Measurements from ENCODE around the gene C16orf92. TPM values are rescaled to one million over a fixed set of nuclear protein-coding genes. Genes with fewer than 3 reads are reported as not detected.

Gene C16orf92
- total and polyA plus RNA-seq, 2 of the 13 experiments (the other 11 are each of a cell fraction or from before 2014, with no cell fraction given), result not detected

DNA sequence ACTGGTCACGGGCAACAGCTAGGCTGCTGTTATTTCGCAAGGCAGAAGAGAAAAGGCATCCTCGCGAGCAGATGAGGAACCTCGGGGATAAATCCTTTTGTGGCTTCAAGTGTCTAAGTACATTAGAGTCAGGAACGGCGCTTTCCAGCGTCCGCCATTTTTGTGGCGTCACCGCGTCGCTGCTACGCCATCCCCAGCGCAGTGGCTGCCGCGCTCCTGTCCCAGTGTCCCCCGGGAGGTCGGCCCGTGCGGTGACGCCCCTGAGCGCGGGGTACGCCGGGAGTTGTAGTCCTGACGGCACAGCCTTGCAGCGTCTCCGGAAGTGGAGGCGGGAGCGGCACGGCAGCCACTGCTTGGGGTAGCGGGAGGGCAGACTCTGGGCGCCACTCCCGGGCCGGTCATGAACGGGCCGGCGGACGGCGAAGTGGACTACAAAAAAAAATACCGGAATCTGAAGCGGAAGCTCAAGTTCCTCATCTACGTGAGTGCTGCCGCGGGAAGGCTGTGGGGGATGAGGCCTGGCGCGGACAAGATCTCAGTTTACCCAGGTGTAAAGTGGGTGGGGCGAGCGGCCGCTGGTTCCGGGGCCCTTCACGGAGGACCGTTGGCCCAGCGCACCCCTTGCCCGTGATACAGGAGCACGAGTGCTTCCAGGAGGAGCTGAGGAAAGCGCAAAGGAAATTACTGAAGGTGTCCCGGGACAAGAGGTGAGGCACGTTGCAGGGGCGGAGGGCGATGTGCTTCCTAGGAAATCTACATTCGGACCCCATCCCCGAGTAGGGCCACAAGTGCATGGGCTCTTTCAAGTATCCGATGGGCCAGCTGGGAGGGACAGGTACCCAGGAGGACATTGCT, 26.9 kb upstream of the C16orf92 start, which contains the start of gene INO80E (continued):
- TF ChIP-seq, protein P1, sequence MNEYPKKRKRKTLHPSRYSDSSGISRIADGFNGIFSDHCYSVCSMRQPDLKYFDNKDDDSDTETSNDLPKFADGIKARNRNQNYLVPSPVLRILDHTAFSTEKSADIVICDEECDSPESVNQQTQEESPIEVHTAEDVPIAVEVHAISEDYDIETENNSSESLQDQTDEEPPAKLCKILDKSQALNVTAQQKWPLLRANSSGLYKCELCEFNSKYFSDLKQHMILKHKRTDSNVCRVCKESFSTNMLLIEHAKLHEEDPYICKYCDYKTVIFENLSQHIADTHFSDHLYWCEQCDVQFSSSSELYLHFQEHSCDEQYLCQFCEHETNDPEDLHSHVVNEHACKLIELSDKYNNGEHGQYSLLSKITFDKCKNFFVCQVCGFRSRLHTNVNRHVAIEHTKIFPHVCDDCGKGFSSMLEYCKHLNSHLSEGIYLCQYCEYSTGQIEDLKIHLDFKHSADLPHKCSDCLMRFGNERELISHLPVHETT (CRISPR knock-in tag; conservative IDR thresholded peaks at IDR 0.05), result peak; percentile 90
- TF ChIP-seq RBM39 (IDR thresholded peaks at IDR 0.05; ENCODE audit: low read depth, low read length, poor library complexity, severe bottlenecking) (peak; percentile 84), NFKB2 (CRISPR knock-in tag; IDR thresholded peaks at IDR 0.05; ENCODE audit: borderline replicate concordance) (peak; percentile 87), RFXAP (CRISPR knock-in tag; IDR thresholded peaks at IDR 0.05; ENCODE audit: borderline replicate concordance) (peak; percentile 91), ZNF430 (CRISPR knock-in tag; IDR thresholded peaks at IDR 0.05) (peak; percentile 94; the same call in 1 of the 2 replicates), NR2F2 (IDR thresholded peaks at IDR 0.05; ENCODE audit: borderline replicate concordance, low read depth) (peak; percentile 10; the same call in 1 of the 2 replicates), KDM4B (CRISPR knock-in tag; IDR thresholded peaks at IDR 0.05) (peak; percentile 61), JUND (CRISPR knock-in tag; IDR thresholded peaks at IDR 0.05) (peak; percentile 64), ZC3H4 (CRISPR knock-in tag; IDR thresholded peaks at IDR 0.05; ENCODE audit: borderline replicate concordance) (peak; percentile 9; the same call in 1 of the 2 replicates), PHF21A (CRISPR knock-in tag; IDR thresholded peaks at IDR 0.05) (peak; percentile 88), PCBP1 (IDR thresholded peaks at IDR 0.05; ENCODE audit: borderline replicate concordance, low read depth, low read length) (peak; percentile 79; the same call in 1 of the 2 replicates), KLF11 (CRISPR knock-in tag; IDR thresholded peaks at IDR 0.05) (peak; percentile 79), SALL1 (CRISPR knock-in tag; IDR thresholded peaks at IDR 0.05) (peak; percentile 68)
- TF ChIP-seq, protein P2, sequence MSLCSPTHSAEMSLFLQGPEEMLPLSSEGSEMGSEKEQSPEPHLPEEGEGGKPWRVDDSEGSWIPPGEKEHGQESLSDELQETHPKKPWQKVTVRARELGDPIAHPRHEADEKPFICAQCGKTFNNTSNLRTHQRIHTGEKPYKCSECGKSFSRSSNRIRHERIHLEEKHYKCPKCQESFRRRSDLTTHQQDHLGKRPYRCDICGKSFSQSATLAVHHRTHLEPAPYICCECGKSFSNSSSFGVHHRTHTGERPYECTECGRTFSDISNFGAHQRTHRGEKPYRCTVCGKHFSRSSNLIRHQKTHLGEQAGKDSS (CRISPR knock-in tag; IDR thresholded peaks at IDR 0.05; ENCODE audit: borderline replicate concordance, low read depth), result peak; percentile 63; the same call in 1 of the 2 replicates
- TF ChIP-seq, protein P3, sequence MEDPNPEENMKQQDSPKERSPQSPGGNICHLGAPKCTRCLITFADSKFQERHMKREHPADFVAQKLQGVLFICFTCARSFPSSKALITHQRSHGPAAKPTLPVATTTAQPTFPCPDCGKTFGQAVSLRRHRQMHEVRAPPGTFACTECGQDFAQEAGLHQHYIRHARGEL (CRISPR knock-in tag; IDR thresholded peaks at IDR 0.05), result peak; percentile 93
- TF ChIP-seq, protein P4, sequence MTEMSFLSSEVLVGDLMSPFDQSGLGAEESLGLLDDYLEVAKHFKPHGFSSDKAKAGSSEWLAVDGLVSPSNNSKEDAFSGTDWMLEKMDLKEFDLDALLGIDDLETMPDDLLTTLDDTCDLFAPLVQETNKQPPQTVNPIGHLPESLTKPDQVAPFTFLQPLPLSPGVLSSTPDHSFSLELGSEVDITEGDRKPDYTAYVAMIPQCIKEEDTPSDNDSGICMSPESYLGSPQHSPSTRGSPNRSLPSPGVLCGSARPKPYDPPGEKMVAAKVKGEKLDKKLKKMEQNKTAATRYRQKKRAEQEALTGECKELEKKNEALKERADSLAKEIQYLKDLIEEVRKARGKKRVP (CRISPR knock-in tag; IDR thresholded peaks at IDR 0.05), result peak in 1 of 2 experiments; percentile 81; a peak in 2 of 4 replicates
- TF ChIP-seq, protein P5, sequence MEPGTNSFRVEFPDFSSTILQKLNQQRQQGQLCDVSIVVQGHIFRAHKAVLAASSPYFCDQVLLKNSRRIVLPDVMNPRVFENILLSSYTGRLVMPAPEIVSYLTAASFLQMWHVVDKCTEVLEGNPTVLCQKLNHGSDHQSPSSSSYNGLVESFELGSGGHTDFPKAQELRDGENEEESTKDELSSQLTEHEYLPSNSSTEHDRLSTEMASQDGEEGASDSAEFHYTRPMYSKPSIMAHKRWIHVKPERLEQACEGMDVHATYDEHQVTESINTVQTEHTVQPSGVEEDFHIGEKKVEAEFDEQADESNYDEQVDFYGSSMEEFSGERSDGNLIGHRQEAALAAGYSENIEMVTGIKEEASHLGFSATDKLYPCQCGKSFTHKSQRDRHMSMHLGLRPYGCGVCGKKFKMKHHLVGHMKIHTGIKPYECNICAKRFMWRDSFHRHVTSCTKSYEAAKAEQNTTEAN (CRISPR knock-in tag; conservative IDR thresholded peaks at IDR 0.05), result peak; percentile 23; the same call in 1 of the 2 replicates
- TF ChIP-seq, protein P6, sequence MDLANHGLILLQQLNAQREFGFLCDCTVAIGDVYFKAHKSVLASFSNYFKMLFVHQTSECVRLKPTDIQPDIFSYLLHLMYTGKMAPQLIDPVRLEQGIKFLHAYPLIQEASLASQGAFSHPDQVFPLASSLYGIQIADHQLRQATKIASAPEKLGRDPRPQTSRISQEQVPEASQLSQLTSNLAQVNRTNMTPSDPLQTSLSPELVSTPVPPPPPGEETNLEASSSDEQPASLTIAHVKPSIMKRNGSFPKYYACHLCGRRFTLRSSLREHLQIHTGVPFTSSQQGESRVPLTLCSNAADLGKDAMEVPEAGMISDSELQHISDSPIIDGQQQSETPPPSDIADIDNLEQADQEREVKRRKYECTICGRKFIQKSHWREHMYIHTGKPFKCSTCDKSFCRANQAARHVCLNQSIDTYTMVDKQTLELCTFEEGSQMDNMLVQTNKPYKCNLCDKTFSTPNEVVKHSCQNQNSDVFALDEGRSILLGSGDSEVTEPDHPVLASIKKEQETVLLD (CRISPR knock-in tag; IDR thresholded peaks at IDR 0.05; ENCODE audit: low read depth), result peak; percentile 86
- TF ChIP-seq, protein P7, sequence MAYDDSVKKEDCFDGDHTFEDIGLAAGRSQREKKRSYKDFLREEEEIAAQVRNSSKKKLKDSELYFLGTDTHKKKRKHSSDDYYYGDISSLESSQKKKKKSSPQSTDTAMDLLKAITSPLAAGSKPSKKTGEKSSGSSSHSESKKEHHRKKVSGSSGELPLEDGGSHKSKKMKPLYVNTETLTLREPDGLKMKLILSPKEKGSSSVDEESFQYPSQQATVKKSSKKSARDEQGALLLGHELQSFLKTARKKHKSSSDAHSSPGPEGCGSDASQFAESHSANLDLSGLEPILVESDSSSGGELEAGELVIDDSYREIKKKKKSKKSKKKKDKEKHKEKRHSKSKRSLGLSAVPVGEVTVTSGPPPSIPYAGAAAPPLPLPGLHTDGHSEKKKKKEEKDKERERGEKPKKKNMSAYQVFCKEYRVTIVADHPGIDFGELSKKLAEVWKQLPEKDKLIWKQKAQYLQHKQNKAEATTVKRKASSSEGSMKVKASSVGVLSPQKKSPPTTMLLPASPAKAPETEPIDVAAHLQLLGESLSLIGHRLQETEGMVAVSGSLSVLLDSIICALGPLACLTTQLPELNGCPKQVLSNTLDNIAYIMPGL (CRISPR knock-in tag; IDR thresholded peaks at IDR 0.05; ENCODE audit: borderline replicate concordance in 1 of 2, low read depth in 1 of 2), result peak; percentile 91 to 97
